ENCODE measurements around the gene PMP22.
"Not testable (repeated sequence)": the region's sequence is repeated elsewhere in the genome, so short reads cannot be mapped to it uniquely, and the experiment has no call there.

PMP22 gene

DNA sequence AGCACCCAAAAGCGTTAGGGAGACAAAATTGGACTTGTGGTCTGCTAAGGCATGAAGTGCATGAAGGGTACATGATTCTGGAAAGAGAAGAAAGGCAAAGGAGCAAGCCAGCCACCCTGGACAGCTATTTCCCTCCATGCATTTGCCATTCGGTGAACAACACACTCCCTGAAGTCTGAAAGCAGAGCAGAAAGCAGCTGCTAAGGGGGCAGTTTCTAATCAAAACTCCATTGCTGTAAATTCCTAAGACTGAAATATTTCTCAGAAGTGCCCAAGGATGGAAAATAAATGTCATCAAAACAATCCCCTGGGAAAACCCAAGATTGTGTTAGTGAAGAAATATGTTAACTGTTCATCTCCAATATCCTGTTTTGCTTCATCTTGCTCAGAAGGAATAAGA is 44.3 kb downstream of the PMP22 start:
- Histone ChIP-seq H3K4me3 (ENCODE audit: low read depth in 1 of 2, low read length in 1 of 2) (no peak overlapping the region), H3K9me3 (no peaks in the 10 kb centered on the region), H3K27me3 (peaks cover 8% of the 10 kb centered on the region), H3K27ac (no peak overlapping the region), H3K36me3 (no peaks in the 10 kb centered on the region), H3K4me1 (ENCODE audit: control insufficient read depth in 1 of 2, insufficient read depth in 1 of 2, low read depth in 1 of 2, low read length in 1 of 2) (no peaks in the 10 kb centered on the region)
- TF ChIP-seq, protein P1, sequence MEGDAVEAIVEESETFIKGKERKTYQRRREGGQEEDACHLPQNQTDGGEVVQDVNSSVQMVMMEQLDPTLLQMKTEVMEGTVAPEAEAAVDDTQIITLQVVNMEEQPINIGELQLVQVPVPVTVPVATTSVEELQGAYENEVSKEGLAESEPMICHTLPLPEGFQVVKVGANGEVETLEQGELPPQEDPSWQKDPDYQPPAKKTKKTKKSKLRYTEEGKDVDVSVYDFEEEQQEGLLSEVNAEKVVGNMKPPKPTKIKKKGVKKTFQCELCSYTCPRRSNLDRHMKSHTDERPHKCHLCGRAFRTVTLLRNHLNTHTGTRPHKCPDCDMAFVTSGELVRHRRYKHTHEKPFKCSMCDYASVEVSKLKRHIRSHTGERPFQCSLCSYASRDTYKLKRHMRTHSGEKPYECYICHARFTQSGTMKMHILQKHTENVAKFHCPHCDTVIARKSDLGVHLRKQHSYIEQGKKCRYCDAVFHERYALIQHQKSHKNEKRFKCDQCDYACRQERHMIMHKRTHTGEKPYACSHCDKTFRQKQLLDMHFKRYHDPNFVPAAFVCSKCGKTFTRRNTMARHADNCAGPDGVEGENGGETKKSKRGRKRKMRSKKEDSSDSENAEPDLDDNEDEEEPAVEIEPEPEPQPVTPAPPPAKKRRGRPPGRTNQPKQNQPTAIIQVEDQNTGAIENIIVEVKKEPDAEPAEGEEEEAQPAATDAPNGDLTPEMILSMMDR (IDR thresholded peaks at IDR 0.05) = no peak

DNA sequence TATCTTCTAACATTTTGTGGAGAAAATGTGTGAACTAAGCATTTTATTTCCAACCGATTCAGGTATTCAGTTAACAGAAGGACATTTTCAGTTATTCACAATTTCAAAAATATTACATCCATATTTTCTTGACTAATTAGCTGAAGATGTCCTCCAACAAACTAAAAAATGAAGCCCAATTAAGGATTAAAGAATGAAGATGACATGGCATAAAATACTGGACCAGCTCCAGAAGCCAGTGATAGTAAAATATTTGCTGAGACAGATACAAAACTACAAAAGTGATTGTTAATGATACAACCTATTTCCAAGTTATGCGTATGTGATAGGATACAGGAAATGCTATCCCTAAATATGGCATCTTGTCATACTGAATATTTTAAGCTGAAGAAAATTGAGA is 48.6 kb downstream of the PMP22 start:
- H3K27me3 ChIP-seq = peaks cover 6% of the 10 kb centered on the region
- H3K27ac ChIP-seq = no peak overlapping the region
- no peaks in the 10 kb centered on the region for H3K36me3 ChIP-seq
- no peaks in the 10 kb centered on the region for H3K4me1 ChIP-seq (ENCODE audit: control insufficient read depth in 1 of 2, insufficient read depth in 1 of 2, low read depth in 1 of 2, low read length in 1 of 2)
- H3K4me3 ChIP-seq (ENCODE audit: low read depth in 1 of 2, low read length in 1 of 2) = no peak overlapping the region
- TF ChIP-seq, protein P1 (IDR thresholded peaks at IDR 0.05) = no peak
- H3K9me3 ChIP-seq = no peaks in the 10 kb centered on the region

DNA sequence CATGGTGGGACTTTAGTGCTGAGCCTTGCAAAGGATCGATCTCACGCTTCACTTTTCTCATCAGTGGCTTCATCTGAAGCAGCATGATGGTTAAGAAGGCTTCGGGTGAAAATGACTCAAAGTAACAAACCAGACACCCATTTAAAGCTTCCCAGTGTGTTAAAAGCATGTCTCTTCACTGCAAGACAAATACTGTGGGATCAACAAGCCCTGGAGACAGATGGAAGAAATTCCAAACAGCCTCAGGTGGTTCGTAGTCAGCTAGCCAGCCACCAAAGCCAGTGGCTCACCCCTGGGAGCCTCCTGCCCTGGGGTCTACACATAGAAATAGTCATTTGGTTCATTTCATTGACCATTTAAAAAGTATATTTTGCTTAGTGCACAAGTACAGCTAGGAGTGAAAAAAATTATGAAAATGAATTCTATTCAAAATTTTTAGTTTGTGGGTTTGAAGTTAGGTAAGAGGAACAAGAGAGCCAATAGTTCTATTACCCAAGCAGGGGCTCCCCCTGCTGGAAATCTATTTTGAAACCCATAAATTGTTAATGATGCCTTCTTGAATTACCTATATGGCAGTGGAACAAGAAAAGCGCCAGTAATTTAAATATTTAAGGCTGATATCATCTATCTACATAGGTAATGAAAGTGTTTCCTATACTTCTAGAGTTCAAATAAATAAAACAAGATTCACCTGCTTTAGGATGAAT is 51.6 kb downstream of the PMP22 start:
- Histone ChIP-seq H3K9me3 (no peaks in the 10 kb centered on the region), H3K4me3 (ENCODE audit: low read depth in 1 of 2, low read length in 1 of 2) (no peak overlapping the region), H3K27ac (no peak overlapping the region), H3K4me1 (ENCODE audit: control insufficient read depth in 1 of 2, insufficient read depth in 1 of 2, low read depth in 1 of 2, low read length in 1 of 2) (no peaks in the 10 kb centered on the region), H3K27me3 (peaks cover 26% of the 10 kb centered on the region), H3K36me3 (no peaks in the 10 kb centered on the region)
- TF ChIP-seq, protein P1 (IDR thresholded peaks at IDR 0.05) = no peak

DNA sequence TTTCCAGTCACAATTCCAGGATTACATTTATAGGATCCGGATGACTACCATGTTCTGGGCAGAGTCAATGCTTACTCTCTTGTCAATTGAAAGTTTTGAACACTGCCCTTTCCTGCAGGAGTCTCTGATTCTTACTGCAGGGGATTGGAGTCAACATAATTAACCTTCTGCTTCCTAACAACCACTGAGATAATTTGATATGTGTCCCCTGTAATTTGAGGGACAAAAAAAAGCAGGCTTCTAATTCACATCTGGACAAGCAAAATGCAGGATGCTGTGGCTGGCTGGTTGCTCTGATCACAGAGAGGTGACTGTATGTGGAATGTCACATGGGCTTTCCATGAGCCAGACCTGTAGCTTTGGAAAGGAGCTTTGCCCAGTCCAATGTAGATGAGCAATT is 54.9 kb downstream of the PMP22 start:
- Histone ChIP-seq H3K9me3 (no peaks in the 10 kb centered on the region), H3K4me1 (ENCODE audit: control insufficient read depth in 1 of 2, insufficient read depth in 1 of 2, low read depth in 1 of 2, low read length in 1 of 2) (no peaks in the 10 kb centered on the region), H3K4me3 (ENCODE audit: low read depth in 1 of 2, low read length in 1 of 2) (no peak overlapping the region), H3K36me3 (no peaks in the 10 kb centered on the region), H3K27me3 (peaks cover 26% of the 10 kb centered on the region), H3K27ac (no peak overlapping the region)
- TF ChIP-seq, protein P1 (IDR thresholded peaks at IDR 0.05) = no peak

DNA sequence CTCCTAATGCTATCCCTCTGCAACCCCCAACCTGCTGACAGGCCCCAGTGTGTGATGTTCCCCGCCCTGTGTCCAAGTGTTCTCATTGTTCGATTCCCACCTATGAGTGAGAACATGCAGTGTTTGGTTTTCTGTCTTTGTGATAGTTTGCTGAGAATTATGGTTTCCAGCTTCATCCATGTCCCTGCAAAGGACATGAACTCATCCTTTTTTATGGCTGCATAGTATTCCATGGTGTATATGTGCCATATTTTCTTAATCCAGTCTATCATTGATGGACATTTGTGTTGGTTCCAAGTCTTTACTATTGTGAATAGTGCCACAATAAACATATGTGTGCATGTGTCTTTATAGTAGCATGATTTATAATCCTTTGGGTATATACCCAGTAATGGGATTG is 62.1 kb downstream of the PMP22 start:
- H3K36me3 ChIP-seq; H3K27ac ChIP-seq; H3K4me3 ChIP-seq (ENCODE audit: low read depth in 1 of 2, low read length in 1 of 2): not testable (repeated sequence)

DNA sequence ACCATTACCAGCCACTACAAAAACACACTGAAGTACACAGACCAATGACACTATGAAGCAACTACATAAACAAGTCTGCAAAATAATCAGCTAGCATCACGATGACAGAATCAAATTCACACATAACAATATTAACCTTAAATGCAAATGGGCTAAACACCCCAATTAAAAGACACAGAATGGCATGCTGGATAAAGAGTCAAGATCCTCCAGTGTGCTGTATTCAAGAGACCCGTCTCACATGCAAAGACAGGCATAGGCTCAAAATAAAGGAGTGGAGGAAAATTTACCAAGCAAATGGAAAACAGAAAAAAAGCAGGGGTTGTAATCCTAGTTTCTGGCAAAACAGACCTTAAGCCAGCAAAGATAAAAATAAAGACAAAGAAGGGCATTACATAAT is 64.6 kb downstream of the PMP22 start:
- not testable (repeated sequence) for H3K27ac ChIP-seq; H3K9me3 ChIP-seq; H3K36me3 ChIP-seq; H3K27me3 ChIP-seq; H3K4me1 ChIP-seq (ENCODE audit: control insufficient read depth in 1 of 2, insufficient read depth in 1 of 2, low read depth in 1 of 2, low read length in 1 of 2); H3K4me3 ChIP-seq (ENCODE audit: low read depth in 1 of 2, low read length in 1 of 2)

More for the DNA sequence above, 62.1 kb downstream of the PMP22 start:
- H3K9me3 ChIP-seq; H3K27me3 ChIP-seq; H3K4me1 ChIP-seq (ENCODE audit: control insufficient read depth in 1 of 2, insufficient read depth in 1 of 2, low read depth in 1 of 2, low read length in 1 of 2): not testable (repeated sequence)

Measured in neutrophil (primary cell).